Measurements from ENCODE around the gene ADGB. TPM values are rescaled to one million over a fixed set of nuclear protein-coding genes. Genes with fewer than 3 reads are reported as not detected.

ADGB gene
- total RNA-seq, 1 donor from 2014 or later: not detected

DNA sequence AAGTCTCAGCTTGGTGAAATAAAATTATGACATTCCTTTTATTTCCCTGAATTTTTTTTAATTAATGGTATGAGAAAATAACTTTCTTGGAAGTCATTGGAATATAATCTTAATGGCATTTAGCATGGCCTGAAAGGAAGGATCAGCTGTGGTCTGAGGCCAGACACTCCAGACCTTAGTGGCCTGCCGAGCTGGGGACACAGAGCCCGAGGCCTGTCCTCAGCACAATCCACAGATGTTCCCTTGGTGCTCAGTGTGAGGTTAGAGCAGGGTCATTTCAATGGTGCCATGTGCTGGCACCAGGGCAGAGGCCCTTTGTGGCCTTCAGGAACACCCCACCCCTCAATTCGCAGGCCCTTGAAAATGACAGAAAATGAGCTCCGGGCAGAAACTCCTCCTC, 120.6 kb downstream of the ADGB start:
- Mint-ChIP-seq H3K27ac (no peak overlapping the region), H3K36me3 (ENCODE audit: insufficient read depth) (no peaks in the 10 kb centered on the region), H3K4me3 (ENCODE audit: low read depth) (no peak overlapping the region), H3K9me3 (ENCODE audit: low read depth) (peaks cover 4% of the 10 kb centered on the region), H3K27me3 (no peaks in the 10 kb centered on the region), H3K4me1 (ENCODE audit: low read depth) (peaks cover 4% of the 10 kb centered on the region)
- DNase-seq (ENCODE audit: low spot score, unreplicated experiment): no peak
- TF ChIP-seq, protein P1, sequence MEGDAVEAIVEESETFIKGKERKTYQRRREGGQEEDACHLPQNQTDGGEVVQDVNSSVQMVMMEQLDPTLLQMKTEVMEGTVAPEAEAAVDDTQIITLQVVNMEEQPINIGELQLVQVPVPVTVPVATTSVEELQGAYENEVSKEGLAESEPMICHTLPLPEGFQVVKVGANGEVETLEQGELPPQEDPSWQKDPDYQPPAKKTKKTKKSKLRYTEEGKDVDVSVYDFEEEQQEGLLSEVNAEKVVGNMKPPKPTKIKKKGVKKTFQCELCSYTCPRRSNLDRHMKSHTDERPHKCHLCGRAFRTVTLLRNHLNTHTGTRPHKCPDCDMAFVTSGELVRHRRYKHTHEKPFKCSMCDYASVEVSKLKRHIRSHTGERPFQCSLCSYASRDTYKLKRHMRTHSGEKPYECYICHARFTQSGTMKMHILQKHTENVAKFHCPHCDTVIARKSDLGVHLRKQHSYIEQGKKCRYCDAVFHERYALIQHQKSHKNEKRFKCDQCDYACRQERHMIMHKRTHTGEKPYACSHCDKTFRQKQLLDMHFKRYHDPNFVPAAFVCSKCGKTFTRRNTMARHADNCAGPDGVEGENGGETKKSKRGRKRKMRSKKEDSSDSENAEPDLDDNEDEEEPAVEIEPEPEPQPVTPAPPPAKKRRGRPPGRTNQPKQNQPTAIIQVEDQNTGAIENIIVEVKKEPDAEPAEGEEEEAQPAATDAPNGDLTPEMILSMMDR (IDR thresholded peaks at IDR 0.05; ENCODE audit: unreplicated experiment): no peak

DNA sequence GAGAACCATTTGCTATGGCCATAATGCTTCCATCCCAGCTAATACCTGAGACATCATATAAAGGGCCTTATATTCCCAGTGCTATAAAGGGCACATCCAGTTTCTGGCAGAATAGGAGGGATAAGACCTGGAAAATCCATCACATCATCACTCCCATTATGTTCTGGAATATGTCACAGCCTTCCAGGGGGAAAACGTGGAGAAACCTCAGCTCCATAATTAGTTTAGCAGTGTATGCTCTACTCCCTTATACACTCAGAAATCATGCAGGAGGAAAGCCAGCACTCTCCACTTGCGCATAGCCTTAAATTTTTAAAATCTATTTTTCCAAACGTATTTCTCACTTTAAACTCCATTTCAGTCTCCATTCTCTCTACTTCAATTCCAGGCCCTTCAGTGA, 140.9 kb downstream of the ADGB start:
- Mint-ChIP-seq H3K4me1 (ENCODE audit: low read depth) (peaks cover 8% of the 10 kb centered on the region), H3K36me3 (ENCODE audit: insufficient read depth) (no peaks in the 10 kb centered on the region), H3K9me3 (ENCODE audit: low read depth) (no peaks in the 10 kb centered on the region), H3K27ac (peak overlapping the region; percentile 67), H3K4me3 (ENCODE audit: low read depth) (no peak overlapping the region), H3K27me3 (no peaks in the 10 kb centered on the region)
- DNase-seq (ENCODE audit: low spot score, unreplicated experiment): no peak
- TF ChIP-seq, protein P1 (IDR thresholded peaks at IDR 0.05; ENCODE audit: unreplicated experiment): no peak

DNA sequence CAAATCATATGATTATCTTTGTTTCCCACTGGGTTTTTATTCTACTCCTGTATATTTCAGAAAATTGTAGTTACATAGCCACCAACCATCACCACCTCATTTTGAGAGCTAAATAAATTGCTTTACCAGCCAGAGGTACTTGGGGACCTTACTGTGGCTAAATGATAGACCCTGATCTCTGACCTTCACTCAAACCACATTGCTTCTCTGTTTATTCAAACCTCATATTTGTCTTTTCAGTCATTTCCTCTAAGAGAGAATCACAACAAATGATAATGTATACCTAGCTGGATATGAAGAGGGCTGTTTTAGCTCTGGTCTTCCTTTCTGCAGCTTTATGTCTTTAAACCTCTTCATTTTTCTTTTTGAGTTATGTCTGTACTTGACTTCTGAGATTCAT, 142.8 kb downstream of the ADGB start:
- no peak overlapping the region for H3K27ac Mint-ChIP-seq
- TF ChIP-seq, protein P1 (IDR thresholded peaks at IDR 0.05; ENCODE audit: unreplicated experiment): no peak
- no peak for DNase-seq (ENCODE audit: low spot score, unreplicated experiment)
- no peak overlapping the region for H3K4me3 Mint-ChIP-seq (ENCODE audit: low read depth)
- H3K36me3 Mint-ChIP-seq (ENCODE audit: insufficient read depth): no peaks in the 10 kb centered on the region
- H3K27me3 Mint-ChIP-seq: no peaks in the 10 kb centered on the region
- peaks cover 8% of the 10 kb centered on the region for H3K4me1 Mint-ChIP-seq (ENCODE audit: low read depth)
- no peaks in the 10 kb centered on the region for H3K9me3 Mint-ChIP-seq (ENCODE audit: low read depth)

DNA sequence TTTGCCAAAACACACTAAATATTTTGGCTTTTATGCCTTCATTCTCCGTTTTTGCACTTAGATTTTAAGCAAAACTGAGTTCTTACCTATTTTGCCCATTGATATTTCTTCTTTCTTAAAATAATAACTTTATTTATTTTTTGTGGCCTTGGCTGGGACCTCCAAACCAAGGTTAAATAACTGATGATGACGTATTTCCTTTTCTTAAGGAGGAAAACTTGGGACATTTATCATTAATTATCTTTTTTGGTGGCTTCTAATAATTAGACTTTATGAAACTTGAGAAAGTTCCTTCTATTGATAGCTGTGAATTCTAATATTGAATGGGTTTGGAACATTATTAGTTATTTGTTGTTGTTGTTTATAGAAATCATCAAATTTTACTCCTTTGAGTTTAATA, 154.5 kb downstream of the ADGB start:
- TF ChIP-seq, protein P1 (IDR thresholded peaks at IDR 0.05; ENCODE audit: unreplicated experiment): no peak
- no peaks in the 10 kb centered on the region for H3K27me3 Mint-ChIP-seq
- H3K36me3 Mint-ChIP-seq (ENCODE audit: insufficient read depth): no peaks in the 10 kb centered on the region
- no peaks in the 10 kb centered on the region for H3K4me1 Mint-ChIP-seq (ENCODE audit: low read depth)
- H3K27ac Mint-ChIP-seq: no peak overlapping the region
- peaks cover 4% of the 10 kb centered on the region for H3K9me3 Mint-ChIP-seq (ENCODE audit: low read depth)
- no peak overlapping the region for H3K4me3 Mint-ChIP-seq (ENCODE audit: low read depth)
- no peak for DNase-seq (ENCODE audit: low spot score, unreplicated experiment)

DNA sequence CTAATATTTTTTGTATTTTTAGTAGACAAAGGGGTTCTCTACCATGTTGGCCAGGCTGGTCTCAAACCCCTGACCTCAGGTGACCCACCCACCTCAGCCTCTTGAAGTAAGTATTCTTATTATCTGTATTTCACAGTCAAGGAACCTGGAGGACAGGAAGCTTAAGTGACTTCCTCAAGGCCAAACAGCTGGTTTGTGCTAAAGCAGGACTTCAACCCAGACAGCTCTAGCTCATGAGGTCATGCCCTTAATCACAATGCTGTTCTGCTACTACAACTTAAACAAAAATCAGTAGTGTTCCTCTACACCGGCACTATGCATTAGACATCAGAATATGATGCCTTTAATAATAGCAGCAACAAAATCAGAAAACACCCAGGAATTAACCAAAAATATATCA, 168.9 kb downstream of the ADGB start:
- no peaks in the 10 kb centered on the region for H3K36me3 Mint-ChIP-seq (ENCODE audit: insufficient read depth)

More for the DNA sequence above, 168.9 kb downstream of the ADGB start:
- Mint-ChIP-seq H3K27ac (no peak overlapping the region), H3K9me3 (ENCODE audit: low read depth) (no peaks in the 10 kb centered on the region), H3K4me3 (ENCODE audit: low read depth) (no peak overlapping the region), H3K27me3 (no peaks in the 10 kb centered on the region), H3K4me1 (ENCODE audit: low read depth) (no peaks in the 10 kb centered on the region)
- no peak for DNase-seq (ENCODE audit: low spot score, unreplicated experiment)
- TF ChIP-seq, protein P1 (IDR thresholded peaks at IDR 0.05; ENCODE audit: unreplicated experiment): no peak

All from progenitor cell of endocrine pancreas (in vitro differentiated cells).